HCT116 (cell line): Measurements from ENCODE around the gene CA6.

ENCODE experiments used
- CEBPB ChIP-seq: IDR thresholded peaks from 2 replicates; pipeline ENCODE4 v1.6.1; 2012; ENCODE audit warnings: low read depth
- CTCF ChIP-seq, 3 experiments: fragments of 200-600 bp in 1 of 3; sonication (generic) in 1 of 3; IDR thresholded peaks in 2 of 3; conservative IDR thresholded peaks in 1 of 3; 2 replicates each; pipeline ENCODE4 v1.5.1; 2012 to 2017; ENCODE audit warnings: low read depth in 2 of 3, low read length in 2 of 3, antibody characterized with exemption in 1 of 3, borderline replicate concordance in 1 of 3, control low read depth in 1 of 3, mild to moderate bottlenecking in 1 of 3, mixed read lengths in 1 of 3, mixed run types in 1 of 3, moderate library complexity in 1 of 3; ENCODE audit not compliant: insufficient read depth in 1 of 3
- EZH2 ChIP-seq: fragments of 200-600 bp; sonication (generic); IDR thresholded peaks from 2 replicates; pipeline ENCODE4 v1.6.1; 2017; ENCODE audit warnings: antibody characterized with exemption, mixed run types
- POLR2A ChIP-seq: IDR thresholded peaks from 2 replicates; pipeline ENCODE4 v1.7.0; 2011; ENCODE audit warnings: borderline replicate concordance; ENCODE audit not compliant: insufficient read depth, insufficient read length; ENCODE audit errors: extremely low read depth
- POLR2AphosphoS5 ChIP-seq: IDR thresholded peaks from 2 replicates; pipeline ENCODE4 v1.6.1; 2011; ENCODE audit warnings: mild to moderate bottlenecking, low read depth, low read length, moderate library complexity
- RAD21 ChIP-seq: IDR thresholded peaks from 2 replicates; pipeline ENCODE4 v1.6.1; 2012; ENCODE audit warnings: low read depth, mild to moderate bottlenecking
- REST ChIP-seq: IDR thresholded peaks from 2 replicates; pipeline ENCODE4 v1.6.1; 2012; ENCODE audit warnings: low read depth
- SRF ChIP-seq: IDR thresholded peaks from 2 replicates; pipeline ENCODE4 v1.6.1; 2012; ENCODE audit warnings: low read depth
- TCF7L2 ChIP-seq: IDR thresholded peaks from 2 replicates; pipeline ENCODE4 v1.7.0; 2011; ENCODE audit warnings: borderline replicate concordance, inconsistent platforms; ENCODE audit not compliant: insufficient read depth, insufficient read length; ENCODE audit errors: extremely low read depth
- YY1 ChIP-seq: IDR thresholded peaks from 2 replicates; pipeline ENCODE4 v1.6.1; 2011; ENCODE audit warnings: low read length, low read depth, moderate library complexity, mild to moderate bottlenecking; ENCODE audit not compliant: insufficient replicate concordance; ENCODE audit errors: extremely low read depth

- no peak for TF ChIP-seq SRF
- no peak for TF ChIP-seq CEBPB
- TF ChIP-seq POLR2A: no peak
- TF ChIP-seq POLR2AphosphoS5: no peak
- no peak for TF ChIP-seq EZH2
- no peak for TF ChIP-seq TCF7L2
- no peak for TF ChIP-seq REST
- no peak for TF ChIP-seq CTCF (IDR thresholded peaks at IDR 0.05 in 2 of 3, conservative IDR thresholded peaks at IDR 0.05 in 1 of 3; ENCODE audit: borderline replicate concordance in 1 of 3, insufficient read depth in 1 of 3, low read depth in 2 of 3, low read length in 2 of 3)
- TF ChIP-seq YY1: no peak
- no peak for TF ChIP-seq RAD21
Observed at GRCh38 chr1:8986814-8987190, 41.1 kb downstream of the CA6 start.
